Activated naive CD4-positive, alpha-beta T cell treated with anti-CD3 and anti-CD28 coated beads, Interleukin-2, amount 50 U/mL, for 24 hours (primary cell): ENCODE results near the gene TP53INP2.
"Not testable (repeated sequence)": the region's sequence is repeated elsewhere in the genome, so short reads cannot be mapped to it uniquely, and the experiment has no call there.

Experiments
- H3K27ac Mint-ChIP-seq: one replicate; pipeline ENCODE4 v1.8.0; 2021; ENCODE audit warnings: mild to moderate bottlenecking, mixed read lengths
- H3K27me3 Mint-ChIP-seq: one replicate; pipeline ENCODE4 v1.8.0; 2021; ENCODE audit warnings: mixed read lengths
- H3K36me3 Mint-ChIP-seq: one replicate; pipeline ENCODE4 v1.8.0; 2021; ENCODE audit warnings: mixed read lengths
- H3K4me1 Mint-ChIP-seq: one replicate; pipeline ENCODE4 v1.8.0; 2021; ENCODE audit warnings: mixed read lengths
- H3K4me3 Mint-ChIP-seq: one replicate; pipeline ENCODE4 v1.8.0; 2021; ENCODE audit warnings: mild to moderate bottlenecking, mixed read lengths
- H3K9me3 Mint-ChIP-seq: one replicate; pipeline ENCODE4 v1.8.0; 2021; ENCODE audit warnings: mixed read lengths

The TP53INP2 gene

GRCh38 chr20:34704177-34705007 lies at the start of gene TP53INP2:
Gene TP53INP2 (plus strand): TSS chr20:34704344. CDS start chr20:34708740, 4,396 bp downstream.
- H3K27me3 Mint-ChIP-seq, result no peaks in the 10 kb centered on the region
- H3K36me3 Mint-ChIP-seq, result no peaks in the 10 kb centered on the region
- peak within 1 kb of the TSS; percentile 93 for H3K4me3 Mint-ChIP-seq
- H3K9me3 Mint-ChIP-seq, result no peaks in the 10 kb centered on the region
- H3K27ac Mint-ChIP-seq, result peak within 1 kb of the TSS; percentile 77
- H3K4me1 Mint-ChIP-seq, result peaks cover 27% of the 10 kb centered on the region

- H3K4me3 Mint-ChIP-seq, H3K27ac Mint-ChIP-seq, H3K36me3 Mint-ChIP-seq, H3K9me3 Mint-ChIP-seq, H3K27me3 Mint-ChIP-seq, H3K4me1 Mint-ChIP-seq: not testable (repeated sequence)
Measured at GRCh38 chr20:34658654-34659053, 45.5 kb upstream of the TP53INP2 start.

- H3K27ac Mint-ChIP-seq, H3K36me3 Mint-ChIP-seq, H3K27me3 Mint-ChIP-seq, H3K4me1 Mint-ChIP-seq, H3K4me3 Mint-ChIP-seq, H3K9me3 Mint-ChIP-seq: not testable (repeated sequence)
Measured at GRCh38 chr20:34661811-34662210, 42.3 kb upstream of the TP53INP2 start.

- H3K36me3 Mint-ChIP-seq, result peaks cover 3% of the 10 kb centered on the region
- peaks cover 8% of the 10 kb centered on the region for H3K4me1 Mint-ChIP-seq
- no peaks in the 10 kb centered on the region for H3K9me3 Mint-ChIP-seq
- no peak overlapping the region for H3K27ac Mint-ChIP-seq
- no peak overlapping the region for H3K4me3 Mint-ChIP-seq
- no peaks in the 10 kb centered on the region for H3K27me3 Mint-ChIP-seq
Measured at GRCh38 chr20:34663213-34663943, 40.8 kb upstream of the TP53INP2 start.

GRCh38 chr20:34664751-34665150 lies 39.4 kb upstream of the TP53INP2 start:
- H3K27me3 Mint-ChIP-seq, H3K4me3 Mint-ChIP-seq, H3K27ac Mint-ChIP-seq, H3K36me3 Mint-ChIP-seq, H3K9me3 Mint-ChIP-seq: not testable (repeated sequence)
- peaks cover 10% of the 10 kb centered on the region for H3K4me1 Mint-ChIP-seq

DNA sequence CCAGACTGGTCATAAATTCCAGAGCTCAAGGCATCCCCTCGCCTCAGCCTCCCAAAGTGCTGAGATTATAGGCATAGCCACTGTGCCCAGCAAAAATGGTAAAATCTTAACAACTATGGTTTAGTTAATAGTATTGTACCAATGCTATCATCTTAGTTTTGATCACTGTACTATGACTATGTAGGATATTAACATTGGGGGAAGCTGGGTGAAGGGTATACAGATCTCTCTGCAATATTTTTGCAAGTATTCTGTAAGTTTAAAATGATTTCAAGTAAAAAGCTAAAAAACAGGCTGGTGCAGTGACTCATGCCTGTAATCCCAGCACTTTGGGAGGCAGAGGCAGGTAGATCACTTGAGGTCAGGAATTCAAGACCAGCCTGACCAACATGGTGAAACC lies 35.0 kb upstream of the TP53INP2 start:
- Mint-ChIP-seq H3K4me1 (peaks cover 20% of the 10 kb centered on the region), H3K36me3 (peaks cover 8% of the 10 kb centered on the region), H3K9me3 (no peaks in the 10 kb centered on the region), H3K27ac (no peak overlapping the region), H3K27me3 (no peaks in the 10 kb centered on the region), H3K4me3 (no peak overlapping the region)

DNA sequence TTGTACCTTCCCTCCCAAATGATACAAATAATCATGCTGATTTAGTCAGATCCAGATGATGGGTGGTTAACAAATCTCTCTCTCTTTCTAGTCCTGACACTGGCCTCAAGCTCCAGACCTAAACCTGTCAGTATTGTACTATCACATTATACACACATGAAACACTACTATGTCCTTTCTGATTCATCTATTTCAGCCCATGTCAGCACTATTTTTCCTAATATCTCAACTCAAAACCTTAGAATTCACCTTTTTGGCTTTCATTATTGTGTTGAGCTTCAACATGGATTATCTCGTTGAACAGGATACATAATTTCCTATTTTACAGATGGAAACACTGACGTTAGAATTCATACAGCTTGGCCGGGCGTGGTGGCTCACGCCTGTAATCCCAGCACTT lies 30.7 kb upstream of the TP53INP2 start:
- H3K4me3 Mint-ChIP-seq, result no peak overlapping the region
- H3K4me1 Mint-ChIP-seq, result peaks cover 29% of the 10 kb centered on the region
- no peak overlapping the region for H3K27ac Mint-ChIP-seq
- peaks cover 5% of the 10 kb centered on the region for H3K36me3 Mint-ChIP-seq
- H3K27me3 Mint-ChIP-seq, result no peaks in the 10 kb centered on the region
- no peaks in the 10 kb centered on the region for H3K9me3 Mint-ChIP-seq

- Mint-ChIP-seq H3K36me3 (peaks cover 2% of the 10 kb centered on the region), H3K27me3 (no peaks in the 10 kb centered on the region), H3K27ac (no peak overlapping the region), H3K4me3 (peak overlapping the region; percentile 90), H3K4me1 (peaks cover 25% of the 10 kb centered on the region), H3K9me3 (no peaks in the 10 kb centered on the region)
Measured at GRCh38 chr20:34675561-34675960, 28.6 kb upstream of the TP53INP2 start.

GRCh38 chr20:34675993-34676641 lies 28.0 kb upstream of the TP53INP2 start:
- H3K36me3 Mint-ChIP-seq, result peaks cover 2% of the 10 kb centered on the region
- H3K4me1 Mint-ChIP-seq, result peaks cover 21% of the 10 kb centered on the region
- H3K27me3 Mint-ChIP-seq, result no peaks in the 10 kb centered on the region
- peak overlapping the region; percentile 76 for H3K27ac Mint-ChIP-seq
- H3K4me3 Mint-ChIP-seq, result peak overlapping the region; percentile 90
- no peaks in the 10 kb centered on the region for H3K9me3 Mint-ChIP-seq

DNA sequence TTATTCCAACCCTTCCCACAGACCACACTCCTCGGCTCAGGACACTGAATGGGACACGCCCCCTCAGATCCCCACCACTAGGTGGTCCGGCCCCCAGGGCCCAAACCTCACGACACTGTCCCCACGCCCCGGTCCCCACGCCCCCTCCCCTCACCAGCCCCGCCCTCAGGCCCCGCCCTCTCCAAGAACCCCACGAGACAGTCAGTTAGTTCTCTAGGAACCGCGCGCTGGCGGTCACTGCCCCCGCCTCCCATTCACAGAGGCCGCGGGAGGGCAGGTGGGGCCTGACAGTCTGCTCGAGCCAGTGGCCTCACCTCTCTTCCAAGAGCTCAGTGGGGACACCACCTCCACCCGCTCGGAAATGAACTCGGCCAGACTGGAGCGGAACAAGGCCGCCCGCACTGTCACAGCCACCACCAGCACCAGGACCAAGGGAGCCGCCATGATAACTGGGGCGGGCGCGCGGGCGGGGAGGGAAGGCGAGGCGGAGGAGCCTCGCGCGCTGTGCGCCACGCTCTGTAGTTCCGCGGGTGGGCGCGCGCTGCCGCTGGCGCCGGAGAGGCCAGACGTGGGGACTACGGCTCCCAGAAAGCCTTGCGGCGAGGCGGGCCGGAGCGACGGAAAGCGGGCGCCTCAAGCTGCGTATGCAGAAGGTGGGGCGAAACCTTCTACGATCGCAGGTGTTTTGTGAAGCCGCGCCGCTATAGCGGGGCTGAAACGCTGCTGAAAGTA lies 27.3 kb upstream of the TP53INP2 start, which contains the start of gene PIGU:
PIGU (minus strand) TSS at position 451 of the 732 bp plus-strand sequence; CDS start at position 444, 7 bp downstream.
- no peaks in the 10 kb centered on the region for H3K9me3 Mint-ChIP-seq
- peaks cover 2% of the 10 kb centered on the region for H3K36me3 Mint-ChIP-seq
- H3K4me3 Mint-ChIP-seq, result peak within 1 kb of the TSS; percentile 90
- peak within 1 kb of the TSS; percentile 98 for H3K27ac Mint-ChIP-seq
- no peaks in the 10 kb centered on the region for H3K27me3 Mint-ChIP-seq
- peaks cover 21% of the 10 kb centered on the region for H3K4me1 Mint-ChIP-seq

DNA sequence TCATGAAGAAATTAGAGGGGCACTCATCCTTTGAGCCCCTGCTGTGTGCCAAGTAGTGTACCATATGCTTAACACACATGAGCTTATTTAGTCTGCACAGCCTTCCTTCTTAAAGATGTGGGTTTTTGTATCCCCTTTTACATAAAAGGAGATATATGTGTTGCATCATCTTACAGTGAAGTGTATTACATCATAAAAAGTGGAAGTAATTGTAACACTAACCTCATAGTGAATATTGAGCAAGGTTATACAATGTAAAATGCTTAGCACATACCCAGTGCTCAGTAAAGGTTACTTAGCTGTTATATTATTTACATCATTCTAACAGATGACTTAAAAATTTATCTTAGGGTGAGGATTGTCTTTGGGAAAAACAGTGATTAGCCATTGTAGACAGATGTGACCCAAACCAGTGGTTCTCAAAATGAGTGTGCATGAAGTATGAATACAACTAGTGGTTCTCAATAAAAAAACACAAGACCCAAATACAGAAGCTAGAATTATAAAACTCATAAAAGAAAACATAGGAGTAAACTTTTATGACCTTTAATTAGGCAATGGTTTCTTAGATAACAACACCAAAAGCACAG lies 23.5 kb upstream of the TP53INP2 start:
- H3K27me3 Mint-ChIP-seq, result no peaks in the 10 kb centered on the region
- no peaks in the 10 kb centered on the region for H3K9me3 Mint-ChIP-seq
- H3K36me3 Mint-ChIP-seq, result no peaks in the 10 kb centered on the region
- H3K27ac Mint-ChIP-seq, result no peak overlapping the region
- no peak overlapping the region for H3K4me3 Mint-ChIP-seq
- H3K4me1 Mint-ChIP-seq, result peaks cover 10% of the 10 kb centered on the region

GRCh38 chr20:34683667-34684066 lies 20.5 kb upstream of the TP53INP2 start:
- no peaks in the 10 kb centered on the region for H3K4me1 Mint-ChIP-seq
- no peaks in the 10 kb centered on the region for H3K9me3 Mint-ChIP-seq
- H3K27me3 Mint-ChIP-seq, result no peaks in the 10 kb centered on the region
- H3K4me3 Mint-ChIP-seq, result no peak overlapping the region
- H3K36me3 Mint-ChIP-seq, result no peaks in the 10 kb centered on the region
- no peak overlapping the region for H3K27ac Mint-ChIP-seq

- no peaks in the 10 kb centered on the region for H3K4me1 Mint-ChIP-seq
- no peak overlapping the region for H3K4me3 Mint-ChIP-seq
- H3K36me3 Mint-ChIP-seq, result no peaks in the 10 kb centered on the region
- H3K27ac Mint-ChIP-seq, result no peak overlapping the region
- no peaks in the 10 kb centered on the region for H3K27me3 Mint-ChIP-seq
- H3K9me3 Mint-ChIP-seq, result no peaks in the 10 kb centered on the region
Measured at GRCh38 chr20:34689486-34689885, 14.7 kb upstream of the TP53INP2 start.

- no peaks in the 10 kb centered on the region for H3K36me3 Mint-ChIP-seq
- no peak overlapping the region for H3K4me3 Mint-ChIP-seq
- no peaks in the 10 kb centered on the region for H3K4me1 Mint-ChIP-seq
- H3K9me3 Mint-ChIP-seq, result no peaks in the 10 kb centered on the region
- H3K27ac Mint-ChIP-seq, result no peak overlapping the region
- no peaks in the 10 kb centered on the region for H3K27me3 Mint-ChIP-seq
Measured at GRCh38 chr20:34691838-34692237, 12.3 kb upstream of the TP53INP2 start.

DNA sequence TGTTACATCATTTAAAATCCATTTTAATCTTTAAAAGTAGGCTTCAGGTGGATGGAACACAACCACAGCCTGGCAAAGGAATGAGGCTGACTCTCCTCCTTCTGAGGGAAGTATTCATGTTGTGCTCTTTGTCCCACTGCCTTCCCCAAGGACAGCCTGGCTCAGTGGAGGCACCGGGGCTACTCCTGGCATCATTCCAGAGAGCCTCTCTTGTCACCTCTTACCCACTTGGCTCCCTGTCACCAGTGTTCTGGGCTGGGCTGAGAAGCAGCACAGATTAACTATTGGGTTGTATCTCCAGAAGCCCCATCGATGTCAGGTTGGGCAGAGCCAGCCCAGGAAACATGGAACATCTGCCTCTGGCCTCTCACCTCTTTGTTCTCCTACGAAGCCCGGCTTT lies 10.7 kb upstream of the TP53INP2 start:
- Mint-ChIP-seq H3K4me1 (no peaks in the 10 kb centered on the region), H3K36me3 (no peaks in the 10 kb centered on the region), H3K27me3 (no peaks in the 10 kb centered on the region), H3K4me3 (no peak overlapping the region), H3K9me3 (no peaks in the 10 kb centered on the region), H3K27ac (no peak overlapping the region)
